B cell (primary cell): Measurements from ENCODE around the gene CCDC18. TPM values are rescaled to one million over a fixed set of nuclear protein-coding genes. Genes with fewer than 3 reads are reported as not detected.

ENCODE experiments used
- ATAC-seq: fragments of 200-7000 bp; cut with Tn5 transposase; one replicate; pipeline ENCODE4 v1.10.0; 2021; ENCODE audit warnings: low read depth, mild to moderate bottlenecking, moderate number of reproducible peaks, moderate library complexity
- CTCF ChIA-PET: fragments of 350-600 bp; sonication (Branson Sonifier 250); formaldehyde crosslinking; loops from one replicate; lab custom pipeline; 2021; ENCODE audit warnings: antibody characterized with exemption, inconsistent platforms; lab: Charles Lee
- POLR2A ChIA-PET: fragments of 350-600 bp; sonication (Branson Sonifier 250); formaldehyde crosslinking; loops from one replicate; lab custom pipeline; 2021; ENCODE audit warnings: antibody characterized with exemption; lab: Charles Lee
- DNase-seq: peaks from one replicate; pipeline ENCODE4 v3.0.0; 2013
- H2AFZ ChIP-seq: 2 replicates; pipeline ENCODE4 v1.6.1; 2012; ENCODE audit warnings: mild to moderate bottlenecking, low read depth, low read length; ENCODE audit not compliant: insufficient read depth, poor library complexity, severe bottlenecking
- H3K27ac ChIP-seq, 2 donors: 1 replicate in 1 of 2; 2 replicates in 1 of 2; pipeline ENCODE4 v1.5.1; 2012 to 2013; ENCODE audit warnings: low read length in 2 of 2, mild to moderate bottlenecking in 2 of 2, moderate library complexity in 1 of 2
- H3K27me3 ChIP-seq, 4 experiments: fragments of 200-600 bp in 1 of 4; sonication (generic) in 1 of 4; replicated peaks in 1 of 4; 1 replicate in 2 of 4; 2 replicates in 2 of 4; pipeline versions ENCODE4 v1.6.1 to v1.7.0; 2013 to 2016; ENCODE audit warnings: low read length in 3 of 4, mild to moderate bottlenecking in 2 of 4, mixed read lengths in 1 of 4, moderate library complexity in 1 of 4; ENCODE audit not compliant: insufficient read depth in 4 of 4, control insufficient read depth in 3 of 4; ENCODE audit errors: control extremely low read depth in 1 of 4
- H3K36me3 ChIP-seq, 2 experiments: replicated peaks in 1 of 2; 1 replicate in 1 of 2; 2 replicates in 1 of 2; pipeline versions ENCODE4 v1.6.1 to v1.7.1; 2013; ENCODE audit warnings: low read length in 1 of 2; ENCODE audit not compliant: insufficient read depth in 2 of 2, control insufficient read depth in 1 of 2; ENCODE audit errors: control extremely low read depth in 1 of 2, extremely low read depth in 1 of 2
- H3K4me1 ChIP-seq, 2 donors: fragments of 200-600 bp in 1 of 2; sonication (generic) in 1 of 2; 1 replicate in 1 of 2; 2 replicates in 1 of 2; pipeline versions ENCODE4 v1.5.1 to v1.6.1; 2013 to 2017; ENCODE audit warnings: low read length in 2 of 2; ENCODE audit not compliant: control insufficient read depth in 2 of 2, insufficient read depth in 2 of 2
- H3K4me2 ChIP-seq: replicated peaks from 2 replicates; pipeline ENCODE3; 2012; ENCODE audit warnings: mild to moderate bottlenecking, low read depth, low read length; ENCODE audit not compliant: poor library complexity, severe bottlenecking
- H3K4me3 ChIP-seq, 5 experiments: fragments of 200-600 bp in 1 of 5; sonication (generic) in 1 of 5; 1 replicate in 3 of 5; 2 replicates in 2 of 5; pipeline versions ENCODE4 v1.5.1 to v1.7.0; 2011 to 2016; ENCODE audit warnings: low read length in 4 of 5, mild to moderate bottlenecking in 4 of 5, low read depth in 2 of 5, control low read depth in 1 of 5, moderate library complexity in 1 of 5; ENCODE audit not compliant: insufficient read depth in 1 of 5; ENCODE audit errors: control extremely low read depth in 1 of 5, extremely low read depth in 1 of 5
- H3K79me2 ChIP-seq: fragments of 200-600 bp; sonication (generic); one replicate; pipeline ENCODE4 v1.6.0; 2016; ENCODE audit warnings: low read length; ENCODE audit not compliant: control insufficient read depth, insufficient read depth
- H3K9ac ChIP-seq: fragments of 200-600 bp; sonication (generic); 2 replicates; pipeline ENCODE4 v1.6.1; 2017; ENCODE audit warnings: mild to moderate bottlenecking, low read length, moderate library complexity
- H3K9me3 ChIP-seq, 3 donors: one replicate each; pipeline versions ENCODE4 v1.6.1 to v1.7.1; 2013; ENCODE audit warnings: low read length in 2 of 3; ENCODE audit not compliant: control insufficient read depth in 2 of 3, insufficient read depth in 1 of 3; ENCODE audit errors: control extremely low read depth in 1 of 3
- H4K20me1 ChIP-seq: 2 replicates; pipeline ENCODE4 v1.6.0; 2012; ENCODE audit warnings: mild to moderate bottlenecking, low read length; ENCODE audit not compliant: insufficient read depth, control insufficient read depth, poor library complexity, severe bottlenecking
- H3K27ac Mint-ChIP-seq: one replicate; pipeline ENCODE4 v1.8.0; 2021; ENCODE audit warnings: mixed read lengths
- H3K27me3 Mint-ChIP-seq: one replicate; pipeline ENCODE4 v1.8.0; 2021; ENCODE audit warnings: mixed read lengths
- H3K4me1 Mint-ChIP-seq: one replicate; pipeline ENCODE4 v1.8.0; 2021; ENCODE audit warnings: mixed read lengths
- H3K4me3 Mint-ChIP-seq: one replicate; pipeline ENCODE4 v1.8.0; 2021; ENCODE audit warnings: mixed read lengths
- H3K9me3 Mint-ChIP-seq: one replicate; pipeline ENCODE4 v1.8.0; 2022; ENCODE audit warnings: mixed read lengths; ENCODE audit not compliant: insufficient read depth
- EZH2 ChIP-seq: IDR thresholded peaks from 2 replicates; pipeline ENCODE4 v1.6.1; 2012; ENCODE audit warnings: borderline replicate concordance, low read depth, mild to moderate bottlenecking, moderate library complexity, low read length; ENCODE audit not compliant: insufficient read depth, poor library complexity, severe bottlenecking
- WGBS: methylation state at CpG from one replicate; pipeline ENCODE4 v1.1.5; 2013; ENCODE audit warnings: missing lambda C conversion rate; ENCODE audit not compliant: insufficient coverage; 5-methylcytosine and 5-hydroxymethylcytosine counted together
- intact Hi-C: fragments of 100-400 bp; cut with micrococcal nuclease; formaldehyde crosslinking; loops from one replicate; pipeline ENCODE4 v1.10.0; 2022
- polyA plus RNA-seq: library from polyadenylated mRNA; depleted of rRNA; stranded (reverse); fragments of >200 nt; gene quantifications from 2 replicates; pipeline ENCODE4 v1.2.3, GENCODE V29; 2012
- total RNA-seq, 2 donors: library from RNA; stranded (reverse); fragments of 120-200 nt in 1 of 2; gene quantifications; 1 replicate in 1 of 2; 2 replicates in 1 of 2; pipeline versions ENCODE4 v1.2.3 to v1.2.4, GENCODE V29; 2013 to 2022
- TF ChIP-seq, protein P1 (sequence below): fragments of 200-600 bp; IDR thresholded peaks from one replicate; pipeline ENCODE4 v1.8.0; 2022; ENCODE audit warnings: antibody characterized with exemption, mild to moderate bottlenecking

CCDC18 gene
- total and polyA plus RNA-seq, 2 donors (not counting 1 experiment from before 2014, with no cell fraction given): 7.7 to 16.0 TPM

DNA sequence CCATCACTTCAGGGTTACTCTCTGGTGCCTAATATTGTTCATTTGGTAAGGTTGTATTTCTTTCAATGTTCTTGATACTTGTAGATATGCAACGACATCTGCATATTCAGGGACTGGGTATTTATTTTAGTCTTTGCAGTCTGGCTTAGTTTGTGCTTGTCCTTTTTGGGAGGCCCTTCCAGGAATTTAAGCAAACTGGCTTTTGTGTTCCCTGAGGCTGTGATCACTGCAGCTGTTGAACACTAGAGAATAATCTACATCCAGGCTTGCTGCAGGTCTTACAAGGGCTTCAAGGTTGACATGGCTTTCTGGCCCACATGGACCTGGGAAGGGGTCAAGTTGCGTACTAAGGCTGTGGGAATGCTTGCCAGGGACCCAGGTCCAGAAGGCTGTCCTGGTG is 72.1 kb downstream of the CCDC18 start:
- 100% methylated on average over 2 of the region's 2 CpGs for WGBS
- H2AFZ ChIP-seq: no peak overlapping the region
- H4K20me1 ChIP-seq: no peaks in the 10 kb centered on the region
- ATAC-seq (no peak), DNase-seq (no peak)
- H3K4me2 ChIP-seq: no peak overlapping the region
- no peaks in the 10 kb centered on the region for H3K27me3 ChIP-seq
- ChIA-PET CTCF (no interaction called here), POLR2A (no interaction called here)
- no peaks in the 10 kb centered on the region for H3K4me1 ChIP-seq
- Mint-ChIP-seq H3K9me3 (peaks cover 10% of the 10 kb centered on the region), H3K27ac (no peak overlapping the region), H3K27me3 (no peaks in the 10 kb centered on the region), H3K4me3 (no peak overlapping the region), H3K4me1 (no peaks in the 10 kb centered on the region)
- H3K9me3 ChIP-seq: peaks cover 5 to 11% (median 10%) of the 10 kb centered on the region in 3 donors
- H3K79me2 ChIP-seq: peaks cover 8% of the 10 kb centered on the region
- H3K27ac ChIP-seq: no peak overlapping the region
- H3K9ac ChIP-seq: no peak overlapping the region
- intact Hi-C loops: no loop called here
- no peak overlapping the region for H3K4me3 ChIP-seq
- peaks cover 7 to 15% of the 10 kb centered on the region in 2 experiments for H3K36me3 ChIP-seq
- TF ChIP-seq EZH2: no peak
- TF ChIP-seq, protein P1, sequence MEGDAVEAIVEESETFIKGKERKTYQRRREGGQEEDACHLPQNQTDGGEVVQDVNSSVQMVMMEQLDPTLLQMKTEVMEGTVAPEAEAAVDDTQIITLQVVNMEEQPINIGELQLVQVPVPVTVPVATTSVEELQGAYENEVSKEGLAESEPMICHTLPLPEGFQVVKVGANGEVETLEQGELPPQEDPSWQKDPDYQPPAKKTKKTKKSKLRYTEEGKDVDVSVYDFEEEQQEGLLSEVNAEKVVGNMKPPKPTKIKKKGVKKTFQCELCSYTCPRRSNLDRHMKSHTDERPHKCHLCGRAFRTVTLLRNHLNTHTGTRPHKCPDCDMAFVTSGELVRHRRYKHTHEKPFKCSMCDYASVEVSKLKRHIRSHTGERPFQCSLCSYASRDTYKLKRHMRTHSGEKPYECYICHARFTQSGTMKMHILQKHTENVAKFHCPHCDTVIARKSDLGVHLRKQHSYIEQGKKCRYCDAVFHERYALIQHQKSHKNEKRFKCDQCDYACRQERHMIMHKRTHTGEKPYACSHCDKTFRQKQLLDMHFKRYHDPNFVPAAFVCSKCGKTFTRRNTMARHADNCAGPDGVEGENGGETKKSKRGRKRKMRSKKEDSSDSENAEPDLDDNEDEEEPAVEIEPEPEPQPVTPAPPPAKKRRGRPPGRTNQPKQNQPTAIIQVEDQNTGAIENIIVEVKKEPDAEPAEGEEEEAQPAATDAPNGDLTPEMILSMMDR: no peak

DNA sequence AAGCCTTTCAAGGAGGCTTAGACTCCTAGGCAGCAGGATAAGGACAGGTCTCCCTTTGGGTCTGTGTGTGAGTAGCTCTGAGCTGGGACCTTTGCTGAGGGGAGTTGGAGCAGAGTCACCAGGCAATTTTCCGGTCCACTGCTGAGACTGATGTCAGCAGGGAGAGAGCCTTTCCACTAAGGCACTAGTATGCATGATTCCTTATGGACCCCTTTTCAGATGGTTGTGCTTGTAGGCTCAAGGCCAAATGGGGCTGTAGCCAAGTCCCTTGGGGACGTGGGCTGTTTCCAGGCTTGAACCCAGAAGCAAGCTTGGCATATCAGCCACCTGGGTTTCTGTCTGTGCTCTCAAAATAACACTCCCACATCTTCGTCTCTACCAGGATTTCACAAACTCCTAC is 73.0 kb downstream of the CCDC18 start:
- intact Hi-C loops: no loop called here
- Mint-ChIP-seq H3K27ac (no peak overlapping the region), H3K4me1 (no peaks in the 10 kb centered on the region), H3K9me3 (peaks cover 10% of the 10 kb centered on the region), H3K4me3 (no peak overlapping the region), H3K27me3 (no peaks in the 10 kb centered on the region)
- H3K79me2 ChIP-seq: peaks cover 8% of the 10 kb centered on the region
- H4K20me1 ChIP-seq: no peaks in the 10 kb centered on the region
- no peak overlapping the region for H3K4me3 ChIP-seq
- ChIA-PET CTCF (interaction anchor here (2.0 kb wide), 1 partner anchor 51 kb away, joined by 5 read pairs; no protein-coding TSS in a partner anchor), POLR2A (no interaction called here)
- H2AFZ ChIP-seq: no peak overlapping the region
- peaks cover 7 to 15% of the 10 kb centered on the region in 2 experiments for H3K36me3 ChIP-seq
- H3K9ac ChIP-seq: no peak overlapping the region
- no peaks in the 10 kb centered on the region for H3K4me1 ChIP-seq
- WGBS: 95% methylated on average over 2 of the region's 3 CpGs
- TF ChIP-seq EZH2: no peak
- TF ChIP-seq, protein P1: no peak
- ATAC-seq (no peak), DNase-seq (no peak)
- H3K27ac ChIP-seq: no peak overlapping the region
- H3K4me2 ChIP-seq: no peak overlapping the region
- no peaks in the 10 kb centered on the region for H3K27me3 ChIP-seq
- H3K9me3 ChIP-seq: peaks cover 5 to 11% (median 10%) of the 10 kb centered on the region in 3 donors
